Muscle of leg (tissue), 11 donors: ENCODE data around the gene MAT1A. TPM values are rescaled to one million over a fixed set of nuclear protein-coding genes. Genes with fewer than 3 reads are reported as not detected.
"Not testable (repeated sequence)": the region's sequence is repeated elsewhere in the genome, so short reads cannot be mapped to it uniquely, and the experiment has no call there.

ENCODE experiments used
- DNase-seq: peaks from one replicate; pipeline ENCODE4 v3.0.0; 2013
- H3K27ac ChIP-seq: one replicate; pipeline ENCODE4 v1.5.1; 2013; ENCODE audit warnings: mild to moderate bottlenecking, low read length, control low read depth
- H3K27me3 ChIP-seq: one replicate; pipeline ENCODE4 v1.6.1; 2013; ENCODE audit warnings: low read length; ENCODE audit not compliant: control insufficient read depth, insufficient read depth
- H3K36me3 ChIP-seq: one replicate; pipeline ENCODE4 v1.6.1; 2013; ENCODE audit warnings: low read length; ENCODE audit not compliant: control insufficient read depth, insufficient read depth
- H3K4me1 ChIP-seq: one replicate; pipeline ENCODE4 v1.6.1; 2013; ENCODE audit warnings: low read length; ENCODE audit not compliant: control insufficient read depth, insufficient read depth
- H3K4me3 ChIP-seq: one replicate; pipeline ENCODE4 v1.5.1; 2013; ENCODE audit warnings: low read length, control low read depth
- H3K9me3 ChIP-seq: replicated peaks from 2 replicates; pipeline ENCODE4 v1.6.1; 2013; ENCODE audit warnings: low read depth, low read length; ENCODE audit not compliant: control insufficient read depth
- WGBS: methylation state at CpG from one replicate; pipeline ENCODE4 v1.1.5; 2013; ENCODE audit warnings: missing lambda C conversion rate; ENCODE audit not compliant: insufficient coverage; 5-methylcytosine and 5-hydroxymethylcytosine counted together
- polyA plus RNA-seq, 8 donors: library from polyadenylated mRNA; unstranded; fragments of 120-200 nt; gene quantifications; one replicate each; pipeline versions ENCODE4 v1.2.1 to v1.2.3, GENCODE V29; 2013; ENCODE audit warnings: inconsistent platforms in 1 of 8, low replicate concordance in 1 of 8; ENCODE audit not compliant: insufficient read length in 8 of 8, insufficient read depth in 1 of 8
- total RNA-seq: library from RNA; stranded (reverse); fragments of 120-200 nt; gene quantifications from one replicate; pipeline ENCODE4 v1.2.4, GENCODE V29; 2013

The MAT1A gene
- total and polyA plus RNA-seq, 9 donors = 0.04 to 0.73 (median 0.14) TPM; not detected in 1

GRCh38 chr10:80319318-80319717 is 29.9 kb upstream of the MAT1A start:
- H3K4me1 ChIP-seq = no peaks in the 10 kb centered on the region
- no CpG with 5 or more reads among the region's 2 CpGs for WGBS
- H3K27me3 ChIP-seq = no peaks in the 10 kb centered on the region
- no peaks in the 10 kb centered on the region for H3K9me3 ChIP-seq
- no peak for DNase-seq
- H3K4me3 ChIP-seq = no peak overlapping the region
- no peaks in the 10 kb centered on the region for H3K36me3 ChIP-seq
- H3K27ac ChIP-seq = no peak overlapping the region

DNA sequence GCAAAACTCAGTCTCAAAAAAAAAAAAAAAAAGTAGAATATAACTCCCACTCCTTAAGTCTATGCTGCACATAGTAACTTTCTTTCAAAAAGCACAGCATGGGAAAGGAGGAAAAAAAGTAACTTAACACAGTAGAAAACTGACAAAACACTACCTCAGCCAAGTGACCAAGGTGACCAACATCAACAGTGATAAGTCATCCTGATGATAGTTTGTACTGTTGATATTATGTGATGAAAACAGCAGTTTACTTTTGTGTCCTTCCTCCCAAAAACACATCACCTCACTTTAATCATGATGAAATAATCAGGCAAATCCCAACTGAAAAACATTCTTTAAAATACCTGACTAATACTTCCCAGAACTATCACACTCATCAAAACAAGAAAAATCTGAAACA is 29.3 kb upstream of the MAT1A start:
- H3K9me3 ChIP-seq = no peaks in the 10 kb centered on the region
- H3K4me1 ChIP-seq = no peaks in the 10 kb centered on the region
- H3K27ac ChIP-seq = no peak overlapping the region
- no peak overlapping the region for H3K4me3 ChIP-seq
- H3K27me3 ChIP-seq = no peaks in the 10 kb centered on the region
- no peaks in the 10 kb centered on the region for H3K36me3 ChIP-seq
- no peak for DNase-seq

DNA sequence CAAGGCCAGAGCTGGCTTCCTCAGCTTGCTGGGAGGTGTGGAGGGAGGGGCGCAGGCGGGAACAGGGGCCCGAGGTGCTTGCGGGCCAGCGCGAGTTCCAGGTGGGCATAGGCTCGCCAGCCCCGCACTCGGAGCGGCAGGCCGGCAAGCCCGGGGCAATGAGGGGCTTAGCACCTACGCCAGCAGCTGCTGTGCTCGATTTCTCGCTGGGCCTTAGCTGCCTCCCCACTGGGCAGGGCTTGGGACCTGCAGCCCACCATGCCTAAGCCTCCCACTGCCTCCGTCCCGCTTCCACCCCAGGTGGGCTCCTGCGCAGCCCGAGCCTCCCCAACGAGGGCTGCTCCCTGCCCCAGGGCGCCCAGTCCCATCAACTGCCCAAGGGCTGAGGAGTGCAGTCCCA is 25.9 kb upstream of the MAT1A start:
- Histone ChIP-seq H3K27ac (no peak overlapping the region), H3K4me3 (no peak overlapping the region), H3K9me3 (no peaks in the 10 kb centered on the region), H3K36me3 (no peaks in the 10 kb centered on the region), H3K4me1 (no peaks in the 10 kb centered on the region), H3K27me3 (no peaks in the 10 kb centered on the region)
- WGBS = 85% methylated on average over 19 of the region's 21 CpGs
- no peak for DNase-seq

- Histone ChIP-seq H3K4me3 (no peak overlapping the region), H3K27ac (no peak overlapping the region), H3K36me3 (no peaks in the 10 kb centered on the region), H3K4me1 (no peaks in the 10 kb centered on the region), H3K27me3 (no peaks in the 10 kb centered on the region), H3K9me3 (no peaks in the 10 kb centered on the region)
- no peak for DNase-seq
- WGBS = 90% methylated on average over 2 of the region's 5 CpGs
These were observed 24.1 kb upstream of the MAT1A start for GRCh38 chr10:80313523-80313922.

DNA sequence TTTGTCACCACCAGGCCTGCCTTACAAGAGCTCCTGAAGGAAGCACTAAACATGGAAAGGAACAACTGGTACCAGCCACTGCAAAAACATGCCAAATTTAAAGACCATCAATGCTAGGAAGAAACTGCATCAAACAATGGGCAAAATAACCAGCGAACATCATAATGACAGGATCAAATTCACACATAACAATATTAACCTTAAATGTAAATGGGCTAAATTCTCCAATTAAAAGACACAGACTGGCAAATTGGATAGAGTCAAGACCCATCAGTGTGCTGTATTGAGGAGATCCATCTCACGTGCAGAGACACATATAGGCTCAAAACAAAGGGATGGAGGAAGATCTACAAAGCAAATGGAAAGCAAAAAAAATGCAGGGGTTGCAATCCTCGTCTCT is 16.5 kb upstream of the MAT1A start:
- DNase-seq, H3K4me3 ChIP-seq, H3K4me1 ChIP-seq, H3K9me3 ChIP-seq, H3K27ac ChIP-seq, H3K36me3 ChIP-seq, H3K27me3 ChIP-seq: not testable (repeated sequence)
- WGBS = no CpG with 5 or more reads among the region's 3 CpGs

- WGBS = no CpG with 5 or more reads among the region's 3 CpGs
These were observed 7.5 kb upstream of the MAT1A start for GRCh38 chr10:80296942-80297341.

GRCh38 chr10:80292607-80293239 is 3.3 kb upstream of the MAT1A start:
- 69% methylated on average over 4 of the region's 6 CpGs for WGBS
- peaks cover 6% of the 10 kb centered on the region for H3K27me3 ChIP-seq
- no peak overlapping the region for H3K4me3 ChIP-seq

More at GRCh38 chr10:80296942-80297341, 7.5 kb upstream of the MAT1A start:
- no peaks in the 10 kb centered on the region for H3K4me1 ChIP-seq
- no peaks in the 10 kb centered on the region for H3K27me3 ChIP-seq
- peaks cover 2% of the 10 kb centered on the region for H3K9me3 ChIP-seq
- no peak for DNase-seq
- H3K27ac ChIP-seq = no peak overlapping the region
- H3K4me3 ChIP-seq = no peak overlapping the region
- H3K36me3 ChIP-seq = no peaks in the 10 kb centered on the region

DNA sequence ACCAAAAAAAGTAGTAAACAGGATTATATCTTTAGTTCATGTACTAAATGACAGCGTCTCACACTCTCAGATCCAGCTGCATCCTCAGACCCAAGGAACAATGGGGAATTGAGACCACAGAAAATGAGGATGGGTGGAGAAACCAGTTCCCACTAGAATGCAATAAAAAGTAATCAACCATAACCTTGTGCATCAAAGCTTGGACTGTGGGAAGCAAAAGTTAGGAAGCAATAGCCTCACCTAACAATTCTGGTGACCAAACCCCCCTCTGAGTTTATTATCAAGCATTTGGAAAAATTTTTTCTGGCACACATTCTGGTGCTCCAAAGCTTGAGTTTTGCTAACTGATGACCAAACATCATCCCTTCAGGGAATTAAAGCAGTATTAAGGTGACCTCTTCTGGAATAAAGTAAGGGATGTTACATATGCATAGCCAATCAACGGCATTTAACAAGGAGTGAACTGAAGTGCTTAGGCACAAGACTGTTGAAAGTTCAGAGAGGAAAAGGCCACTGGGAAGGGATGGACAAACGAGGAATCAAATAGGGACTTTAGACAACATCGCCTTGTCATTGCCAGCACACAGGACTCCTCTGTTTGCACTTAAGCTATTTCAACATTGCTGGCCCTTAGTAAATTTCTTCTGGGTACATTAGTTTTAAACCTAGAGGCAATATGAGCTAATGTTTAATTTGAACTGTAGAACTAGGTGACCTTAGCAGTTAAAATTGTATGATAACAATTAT is 1.2 kb upstream of the MAT1A start:
- peaks cover 8% of the 10 kb centered on the region for H3K27me3 ChIP-seq

More at GRCh38 chr10:80292607-80293239, 3.3 kb upstream of the MAT1A start:
- Histone ChIP-seq H3K27ac (no peak overlapping the region), H3K4me1 (no peaks in the 10 kb centered on the region), H3K9me3 (peaks cover 2% of the 10 kb centered on the region), H3K36me3 (no peaks in the 10 kb centered on the region)
- no peak for DNase-seq

DNA sequence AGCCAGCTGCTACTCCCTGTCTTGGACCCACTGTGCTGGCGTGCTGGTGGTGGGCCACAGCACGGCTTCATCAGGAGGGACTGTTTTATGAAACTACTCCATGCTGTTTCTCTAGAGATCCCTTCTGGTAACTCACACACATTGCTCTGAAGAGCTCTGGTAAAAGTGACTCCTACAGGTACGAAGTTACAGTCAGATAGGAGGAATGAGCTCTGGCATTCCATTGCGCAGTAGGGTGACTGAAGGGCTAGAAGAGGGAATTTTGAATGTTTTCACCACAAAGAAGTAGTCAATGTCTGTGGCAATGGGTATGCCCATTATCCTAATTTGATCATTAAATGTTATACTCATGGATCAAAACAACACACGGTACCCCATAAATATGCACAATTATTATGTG is 609 bp downstream of the MAT1A start:
- no peaks in the 10 kb centered on the region for H3K36me3 ChIP-seq
- H3K27me3 ChIP-seq = peaks cover 8% of the 10 kb centered on the region
- no peaks in the 10 kb centered on the region for H3K4me1 ChIP-seq
- 49% methylated on average over 2 of the region's 5 CpGs for WGBS
- H3K4me3 ChIP-seq = no peak overlapping the region
- H3K27ac ChIP-seq = no peak overlapping the region
- DNase-seq = no peak
- H3K9me3 ChIP-seq = no peaks in the 10 kb centered on the region

More for the DNA sequence above, 1.2 kb upstream of the MAT1A start:
- Histone ChIP-seq H3K4me1 (no peaks in the 10 kb centered on the region), H3K9me3 (no peaks in the 10 kb centered on the region), H3K36me3 (no peaks in the 10 kb centered on the region), H3K27ac (no peak overlapping the region), H3K4me3 (no peak overlapping the region)
- 50% methylated on average over 1 of the region's 4 CpGs for WGBS
- DNase-seq = no peak

GRCh38 chr10:80284522-80284921 is 4.9 kb downstream of the MAT1A start:
- WGBS = 100% methylated on average over 1 of the region's 1 CpG
- Histone ChIP-seq H3K9me3 (no peaks in the 10 kb centered on the region), H3K27ac (no peak overlapping the region), H3K36me3 (no peaks in the 10 kb centered on the region), H3K4me3 (no peak overlapping the region), H3K27me3 (peaks cover 8% of the 10 kb centered on the region), H3K4me1 (peaks cover 4% of the 10 kb centered on the region)
- DNase-seq = no peak
